Activated T-helper 17 cell treated with anti-CD3 and anti-CD28 coated beads, Interleukin-2, amount 50 U/mL, for 72 hours (primary cell): ENCODE measurements around the gene TTLL5. TPM values are rescaled to one million over a fixed set of nuclear protein-coding genes. Genes with fewer than 3 reads are reported as not detected.

Source experiments
- ATAC-seq: fragments of 150-1000 bp; cut with Tn5 transposase; replicated peaks from 2 replicates; pipeline ENCODE4 v1.10.0; 2021; ENCODE audit warnings: mild to moderate bottlenecking, moderate library complexity
- H3K27ac Mint-ChIP-seq: one replicate; pipeline ENCODE4 v1.8.0; 2022; ENCODE audit warnings: mixed read lengths
- H3K27me3 Mint-ChIP-seq: one replicate; pipeline ENCODE4 v1.8.0; 2022; ENCODE audit warnings: mixed read lengths
- H3K36me3 Mint-ChIP-seq: one replicate; pipeline ENCODE4 v1.8.0; 2022; ENCODE audit warnings: low read depth, mild to moderate bottlenecking, mixed read lengths
- H3K4me1 Mint-ChIP-seq: one replicate; pipeline ENCODE4 v1.8.0; 2022; ENCODE audit warnings: mixed read lengths
- H3K4me3 Mint-ChIP-seq: one replicate; pipeline ENCODE4 v1.8.0; 2022; ENCODE audit warnings: mild to moderate bottlenecking, mixed read lengths
- H3K9me3 Mint-ChIP-seq: one replicate; pipeline ENCODE4 v1.8.0; 2022; ENCODE audit warnings: mixed read lengths
- total RNA-seq, 2 donors: library from RNA; stranded (reverse); gene quantifications; one replicate each; pipeline ENCODE4 v1.2.3, GENCODE V29; 2022

Gene TTLL5
- total RNA-seq, 2 donors from 2014 or later, result 24.6 to 36.3 TPM

- H3K4me3 Mint-ChIP-seq, result no peak overlapping the region
- peaks cover 82% of the 10 kb centered on the region for H3K36me3 Mint-ChIP-seq
- H3K27me3 Mint-ChIP-seq, result no peaks in the 10 kb centered on the region
- H3K9me3 Mint-ChIP-seq, result no peaks in the 10 kb centered on the region
- no peak for ATAC-seq
- no peak overlapping the region for H3K27ac Mint-ChIP-seq
- peaks cover 6% of the 10 kb centered on the region for H3K4me1 Mint-ChIP-seq
Observed at GRCh38 chr14:75700295-75700694, 39.2 kb downstream of the TTLL5 start.

GRCh38 chr14:75702122-75702521, 41.1 kb downstream of the TTLL5 start:
- no peak for ATAC-seq
- Mint-ChIP-seq H3K9me3 (no peaks in the 10 kb centered on the region), H3K4me1 (peaks cover 6% of the 10 kb centered on the region), H3K4me3 (no peak overlapping the region), H3K27me3 (no peaks in the 10 kb centered on the region), H3K27ac (no peak overlapping the region), H3K36me3 (peaks cover 68% of the 10 kb centered on the region)

- H3K27me3 Mint-ChIP-seq, result no peaks in the 10 kb centered on the region
- ATAC-seq, result no peak
- H3K36me3 Mint-ChIP-seq, result peaks cover 72% of the 10 kb centered on the region
- peaks cover 6% of the 10 kb centered on the region for H3K4me1 Mint-ChIP-seq
- no peak overlapping the region for H3K27ac Mint-ChIP-seq
- no peak overlapping the region for H3K4me3 Mint-ChIP-seq
- H3K9me3 Mint-ChIP-seq, result no peaks in the 10 kb centered on the region
Observed at GRCh38 chr14:75702616-75703261, 41.7 kb downstream of the TTLL5 start.

- Mint-ChIP-seq H3K4me3 (no peak overlapping the region), H3K4me1 (peaks cover 6% of the 10 kb centered on the region), H3K27me3 (no peaks in the 10 kb centered on the region), H3K9me3 (no peaks in the 10 kb centered on the region), H3K36me3 (peaks cover 72% of the 10 kb centered on the region), H3K27ac (no peak overlapping the region)
- no peak for ATAC-seq
Observed at GRCh38 chr14:75703467-75703866, 42.4 kb downstream of the TTLL5 start.

GRCh38 chr14:75705014-75705413, 44.0 kb downstream of the TTLL5 start:
- H3K9me3 Mint-ChIP-seq, result no peaks in the 10 kb centered on the region
- no peak overlapping the region for H3K27ac Mint-ChIP-seq
- peaks cover 66% of the 10 kb centered on the region for H3K36me3 Mint-ChIP-seq
- H3K4me1 Mint-ChIP-seq, result peaks cover 6% of the 10 kb centered on the region
- H3K27me3 Mint-ChIP-seq, result no peaks in the 10 kb centered on the region
- no peak overlapping the region for H3K4me3 Mint-ChIP-seq
- peak; percentile 55 for ATAC-seq

DNA sequence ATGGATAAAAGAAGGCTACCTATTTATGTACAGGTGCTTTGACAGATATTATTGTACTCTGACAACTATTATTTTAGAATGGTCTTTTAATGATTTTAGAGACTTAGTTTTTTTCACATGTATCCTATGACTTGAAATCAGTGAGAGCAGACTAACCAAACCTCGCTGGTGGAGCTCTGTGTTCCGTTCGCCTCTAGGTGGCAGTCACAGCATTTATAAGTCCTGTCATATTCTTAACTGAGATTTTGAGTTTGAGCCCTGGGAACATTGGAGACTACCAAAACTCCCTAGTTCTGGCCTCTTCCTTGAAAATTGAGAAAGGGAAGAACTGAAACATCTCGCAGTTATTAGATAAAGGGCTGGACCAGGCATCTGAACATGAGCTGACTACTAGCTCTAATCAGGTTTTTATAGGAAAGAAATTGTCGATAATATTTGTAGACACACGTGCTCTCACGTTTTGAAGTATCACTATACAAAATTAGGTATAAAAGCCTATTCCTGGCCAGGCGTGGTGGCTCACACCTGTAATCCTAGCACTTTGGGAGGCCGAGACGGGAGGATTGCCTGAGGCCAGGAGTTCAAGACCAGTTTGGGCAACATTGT, 48.3 kb downstream of the TTLL5 start:
- Mint-ChIP-seq H3K27me3 (no peaks in the 10 kb centered on the region), H3K4me1 (peaks cover 6% of the 10 kb centered on the region), H3K36me3 (peaks cover 36% of the 10 kb centered on the region), H3K9me3 (no peaks in the 10 kb centered on the region), H3K27ac (no peak overlapping the region), H3K4me3 (no peak overlapping the region)
- ATAC-seq, result peak; percentile 70

GRCh38 chr14:75711105-75711795, 50.2 kb downstream of the TTLL5 start:
- no peaks in the 10 kb centered on the region for H3K4me1 Mint-ChIP-seq
- no peaks in the 10 kb centered on the region for H3K9me3 Mint-ChIP-seq
- H3K27me3 Mint-ChIP-seq, result no peaks in the 10 kb centered on the region
- no peak overlapping the region for H3K4me3 Mint-ChIP-seq
- no peak for ATAC-seq
- no peak overlapping the region for H3K27ac Mint-ChIP-seq
- H3K36me3 Mint-ChIP-seq, result peaks cover 29% of the 10 kb centered on the region

GRCh38 chr14:75711796-75712211, 50.8 kb downstream of the TTLL5 start:
- no peak overlapping the region for H3K27ac Mint-ChIP-seq
- H3K36me3 Mint-ChIP-seq, result peaks cover 29% of the 10 kb centered on the region
- no peaks in the 10 kb centered on the region for H3K27me3 Mint-ChIP-seq
- peak; percentile 72 for ATAC-seq
- H3K9me3 Mint-ChIP-seq, result no peaks in the 10 kb centered on the region
- no peaks in the 10 kb centered on the region for H3K4me1 Mint-ChIP-seq
- no peak overlapping the region for H3K4me3 Mint-ChIP-seq

DNA sequence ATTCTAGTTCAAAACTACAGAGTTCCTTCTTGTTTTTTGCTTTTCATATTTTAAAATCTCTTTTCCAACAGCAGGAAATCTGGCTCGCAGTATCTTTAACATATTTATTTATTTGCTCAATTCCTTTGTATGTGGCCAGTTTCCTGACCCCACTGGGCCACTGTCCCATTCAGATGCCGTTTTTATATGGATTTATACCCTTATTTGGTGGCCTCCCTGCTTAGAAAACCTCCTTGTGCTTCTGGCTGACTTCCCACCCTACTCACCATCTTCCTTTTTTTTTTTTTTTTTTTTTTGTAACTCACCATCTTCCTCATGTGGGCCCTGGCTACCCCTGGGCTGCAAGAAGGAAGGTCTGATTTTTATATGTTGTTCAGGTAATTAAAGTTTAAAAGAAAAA, 53.9 kb downstream of the TTLL5 start:
- no peak overlapping the region for H3K27ac Mint-ChIP-seq
- no peak for ATAC-seq
- H3K27me3 Mint-ChIP-seq, result no peaks in the 10 kb centered on the region
- H3K36me3 Mint-ChIP-seq, result peaks cover 28% of the 10 kb centered on the region
- no peak overlapping the region for H3K4me3 Mint-ChIP-seq
- no peaks in the 10 kb centered on the region for H3K9me3 Mint-ChIP-seq
- H3K4me1 Mint-ChIP-seq, result no peaks in the 10 kb centered on the region

GRCh38 chr14:75715926-75716780, 55.1 kb downstream of the TTLL5 start:
- no peak overlapping the region for H3K27ac Mint-ChIP-seq
- no peaks in the 10 kb centered on the region for H3K4me1 Mint-ChIP-seq
- peaks cover 40% of the 10 kb centered on the region for H3K36me3 Mint-ChIP-seq
- no peak for ATAC-seq
- H3K4me3 Mint-ChIP-seq, result no peak overlapping the region
- H3K27me3 Mint-ChIP-seq, result no peaks in the 10 kb centered on the region
- H3K9me3 Mint-ChIP-seq, result no peaks in the 10 kb centered on the region

GRCh38 chr14:75717729-75718128, 56.7 kb downstream of the TTLL5 start:
- Mint-ChIP-seq H3K27me3 (no peaks in the 10 kb centered on the region), H3K4me3 (no peak overlapping the region), H3K36me3 (peaks cover 47% of the 10 kb centered on the region), H3K4me1 (no peaks in the 10 kb centered on the region), H3K27ac (no peak overlapping the region), H3K9me3 (no peaks in the 10 kb centered on the region)
- ATAC-seq, result no peak

- Mint-ChIP-seq H3K27ac (no peak overlapping the region), H3K36me3 (peaks cover 52% of the 10 kb centered on the region), H3K27me3 (no peaks in the 10 kb centered on the region), H3K4me1 (no peaks in the 10 kb centered on the region), H3K9me3 (no peaks in the 10 kb centered on the region), H3K4me3 (no peak overlapping the region)
- no peak for ATAC-seq
Observed at GRCh38 chr14:75718199-75718598, 57.2 kb downstream of the TTLL5 start.

DNA sequence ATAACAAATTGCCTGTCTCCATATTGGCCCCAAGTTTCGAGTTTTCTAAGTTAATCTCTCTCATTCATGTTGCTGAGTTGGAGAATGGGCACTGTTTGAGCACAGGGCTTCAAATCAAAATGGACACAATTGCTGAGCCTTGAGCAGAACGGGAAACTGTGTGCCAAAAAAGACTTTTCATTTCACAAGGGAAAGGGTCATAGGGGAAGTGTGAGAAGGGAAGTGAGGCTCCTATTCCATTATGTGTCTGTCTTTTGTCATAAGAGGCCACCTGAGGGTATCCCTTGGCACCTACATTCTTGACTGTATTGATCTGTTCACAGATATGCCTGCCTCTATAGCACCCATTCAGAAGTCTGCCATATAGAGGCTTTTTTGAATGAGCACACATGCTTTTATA, 59.1 kb downstream of the TTLL5 start:
- Mint-ChIP-seq H3K36me3 (peaks cover 66% of the 10 kb centered on the region), H3K4me1 (peaks cover 5% of the 10 kb centered on the region), H3K4me3 (no peak overlapping the region)

DNA sequence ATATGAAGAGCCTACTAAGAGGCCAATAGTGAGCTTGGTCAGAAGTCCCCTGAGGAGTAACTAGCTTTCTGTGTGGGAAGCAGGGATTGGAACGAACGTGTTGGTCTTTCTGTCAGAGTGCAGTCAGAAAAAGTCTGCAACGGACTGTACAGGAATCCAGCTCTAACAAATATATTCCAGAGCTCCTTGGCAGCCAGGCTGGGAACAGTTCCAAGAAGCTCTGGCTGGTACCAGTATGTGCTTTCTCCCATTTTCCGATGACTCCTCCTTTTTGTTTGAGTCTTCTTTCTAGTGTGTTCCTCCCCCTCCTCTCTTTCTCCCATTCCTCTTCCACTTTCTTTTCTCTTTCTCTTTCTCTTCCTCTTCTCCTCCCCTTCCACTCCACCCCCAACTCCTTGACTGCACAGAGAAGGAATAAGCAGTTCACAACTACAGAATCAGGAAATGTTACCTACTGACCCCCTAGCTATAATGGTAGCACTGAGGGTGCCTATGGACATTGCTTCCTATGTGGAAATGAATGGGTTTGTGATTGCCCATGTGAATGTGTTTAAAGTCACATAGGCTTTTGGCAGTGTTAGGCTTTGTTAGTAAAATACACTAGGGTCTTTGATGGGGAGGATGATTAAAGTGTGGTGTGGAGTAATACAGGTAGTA, 59.9 kb downstream of the TTLL5 start:
- ATAC-seq, result no peak
- no peak overlapping the region for H3K4me3 Mint-ChIP-seq
- no peaks in the 10 kb centered on the region for H3K9me3 Mint-ChIP-seq
- no peak overlapping the region for H3K27ac Mint-ChIP-seq
- H3K4me1 Mint-ChIP-seq, result peaks cover 5% of the 10 kb centered on the region
- H3K36me3 Mint-ChIP-seq, result peaks cover 73% of the 10 kb centered on the region
- H3K27me3 Mint-ChIP-seq, result no peaks in the 10 kb centered on the region

More for the DNA sequence above, 59.1 kb downstream of the TTLL5 start:
- no peak overlapping the region for H3K27ac Mint-ChIP-seq
- H3K9me3 Mint-ChIP-seq, result no peaks in the 10 kb centered on the region
- no peaks in the 10 kb centered on the region for H3K27me3 Mint-ChIP-seq
- ATAC-seq, result no peak
